Activated naive CD4-positive, alpha-beta T cell treated with anti-CD3 and anti-CD28 coated beads, Interleukin-2, amount 50 U/mL, for 24 hours (primary cell): Measurements from ENCODE around the gene CYP2R1.

ENCODE experiments used
- H3K27ac Mint-ChIP-seq: one replicate; pipeline ENCODE4 v1.8.0; 2021; ENCODE audit warnings: mild to moderate bottlenecking, mixed read lengths
- H3K27me3 Mint-ChIP-seq: one replicate; pipeline ENCODE4 v1.8.0; 2021; ENCODE audit warnings: mixed read lengths
- H3K36me3 Mint-ChIP-seq: one replicate; pipeline ENCODE4 v1.8.0; 2021; ENCODE audit warnings: mixed read lengths
- H3K4me1 Mint-ChIP-seq: one replicate; pipeline ENCODE4 v1.8.0; 2021; ENCODE audit warnings: mixed read lengths
- H3K4me3 Mint-ChIP-seq: one replicate; pipeline ENCODE4 v1.8.0; 2021; ENCODE audit warnings: mild to moderate bottlenecking, mixed read lengths
- H3K9me3 Mint-ChIP-seq: one replicate; pipeline ENCODE4 v1.8.0; 2021; ENCODE audit warnings: mixed read lengths

CYP2R1 gene, protein sequence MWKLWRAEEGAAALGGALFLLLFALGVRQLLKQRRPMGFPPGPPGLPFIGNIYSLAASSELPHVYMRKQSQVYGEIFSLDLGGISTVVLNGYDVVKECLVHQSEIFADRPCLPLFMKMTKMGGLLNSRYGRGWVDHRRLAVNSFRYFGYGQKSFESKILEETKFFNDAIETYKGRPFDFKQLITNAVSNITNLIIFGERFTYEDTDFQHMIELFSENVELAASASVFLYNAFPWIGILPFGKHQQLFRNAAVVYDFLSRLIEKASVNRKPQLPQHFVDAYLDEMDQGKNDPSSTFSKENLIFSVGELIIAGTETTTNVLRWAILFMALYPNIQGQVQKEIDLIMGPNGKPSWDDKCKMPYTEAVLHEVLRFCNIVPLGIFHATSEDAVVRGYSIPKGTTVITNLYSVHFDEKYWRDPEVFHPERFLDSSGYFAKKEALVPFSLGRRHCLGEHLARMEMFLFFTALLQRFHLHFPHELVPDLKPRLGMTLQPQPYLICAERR

DNA sequence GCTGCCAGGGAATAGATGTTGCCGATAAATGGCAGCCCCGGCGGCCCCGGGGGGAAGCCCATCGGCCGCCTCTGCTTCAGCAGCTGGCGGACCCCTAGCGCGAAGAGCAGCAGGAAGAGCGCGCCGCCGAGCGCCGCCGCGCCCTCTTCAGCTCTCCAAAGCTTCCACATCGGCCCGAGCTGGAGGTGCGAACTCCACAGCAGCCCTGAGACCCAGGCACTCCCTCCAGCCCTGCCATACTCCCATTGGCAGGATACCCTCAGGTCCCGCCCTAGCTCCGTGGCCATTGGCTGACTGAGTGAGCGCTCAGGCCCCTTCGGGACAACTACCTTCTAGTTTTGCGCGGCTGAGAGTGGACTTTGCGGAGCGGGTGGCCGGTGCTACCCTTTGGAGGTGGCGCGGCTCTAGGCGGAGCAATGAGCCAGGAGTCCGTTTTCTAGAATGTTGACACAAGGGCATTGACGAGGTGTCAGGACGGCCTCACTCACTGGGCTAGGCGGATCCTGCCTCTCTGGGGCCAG, at the start of gene CYP2R1:
CYP2R1 (minus strand) TSS at position 196 of the 521 bp plus-strand sequence; CDS start at position 170, 26 bp downstream.
- Mint-ChIP-seq H3K27ac (peak within 1 kb of the TSS; percentile 94), H3K9me3 (no peaks in the 10 kb centered on the region), H3K36me3 (peaks cover 3% of the 10 kb centered on the region), H3K4me1 (peaks cover 65% of the 10 kb centered on the region), H3K4me3 (peak within 1 kb of the TSS; percentile 90), H3K27me3 (no peaks in the 10 kb centered on the region)

DNA sequence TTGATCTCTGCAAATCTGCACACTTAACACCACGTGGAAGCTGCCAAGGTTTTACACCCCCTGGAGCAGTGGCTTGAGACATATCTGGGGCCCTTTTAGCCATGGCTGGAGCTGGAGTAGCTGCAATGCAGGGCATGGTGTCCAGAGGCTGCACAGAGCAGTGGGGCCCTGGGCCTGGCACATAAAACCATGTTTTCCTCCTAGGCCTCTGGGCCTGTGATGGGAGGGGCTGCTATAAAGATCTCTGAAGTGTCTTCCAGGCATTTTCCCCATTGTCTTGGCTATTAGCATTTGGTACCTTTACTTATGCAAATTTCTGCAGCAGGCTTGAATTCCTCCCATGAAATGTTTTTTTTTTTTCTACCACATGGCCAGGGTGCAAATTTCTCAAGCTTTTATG, 46.9 kb upstream of the CYP2R1 start:
- Mint-ChIP-seq H3K27ac (no peak overlapping the region), H3K9me3 (no peaks in the 10 kb centered on the region), H3K27me3 (no peaks in the 10 kb centered on the region), H3K4me3 (no peak overlapping the region), H3K4me1 (no peaks in the 10 kb centered on the region), H3K36me3 (peaks cover 8% of the 10 kb centered on the region)

- no peak overlapping the region for H3K27ac Mint-ChIP-seq
- peaks cover 10% of the 10 kb centered on the region for H3K36me3 Mint-ChIP-seq
- H3K27me3 Mint-ChIP-seq, result no peaks in the 10 kb centered on the region
- no peak overlapping the region for H3K4me3 Mint-ChIP-seq
- H3K9me3 Mint-ChIP-seq, result no peaks in the 10 kb centered on the region
- no peaks in the 10 kb centered on the region for H3K4me1 Mint-ChIP-seq
Observed at GRCh38 chr11:14934641-14935351, 42.8 kb upstream of the CYP2R1 start.

DNA sequence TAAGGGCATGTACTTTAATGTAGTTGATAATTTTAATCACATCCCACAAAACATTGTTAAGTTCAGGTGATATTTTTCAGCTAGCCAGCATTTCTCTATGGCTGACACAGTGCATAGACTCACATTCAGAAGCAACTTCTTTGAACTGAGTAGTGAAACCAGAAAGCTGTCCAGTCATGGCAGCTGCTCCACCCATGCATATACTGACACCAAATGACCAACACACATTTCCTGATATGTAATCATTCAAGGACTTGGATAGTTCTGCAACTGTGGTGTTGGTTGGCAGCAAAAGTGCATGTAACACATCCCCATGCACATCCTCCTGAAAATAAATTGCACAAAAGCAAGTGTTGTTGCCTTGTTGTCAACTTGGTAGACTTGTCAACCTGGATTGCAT, 40.4 kb upstream of the CYP2R1 start:
- H3K36me3 Mint-ChIP-seq, result peaks cover 15% of the 10 kb centered on the region
- H3K27ac Mint-ChIP-seq, result no peak overlapping the region
- no peak overlapping the region for H3K4me3 Mint-ChIP-seq
- no peaks in the 10 kb centered on the region for H3K27me3 Mint-ChIP-seq
- H3K4me1 Mint-ChIP-seq, result no peaks in the 10 kb centered on the region
- no peaks in the 10 kb centered on the region for H3K9me3 Mint-ChIP-seq

GRCh38 chr11:14930369-14930768, 38.3 kb upstream of the CYP2R1 start:
- H3K4me3 Mint-ChIP-seq, result no peak overlapping the region
- no peaks in the 10 kb centered on the region for H3K27me3 Mint-ChIP-seq
- no peak overlapping the region for H3K27ac Mint-ChIP-seq
- peaks cover 19% of the 10 kb centered on the region for H3K36me3 Mint-ChIP-seq
- H3K9me3 Mint-ChIP-seq, result no peaks in the 10 kb centered on the region
- no peaks in the 10 kb centered on the region for H3K4me1 Mint-ChIP-seq

- Mint-ChIP-seq H3K27me3 (no peaks in the 10 kb centered on the region), H3K9me3 (no peaks in the 10 kb centered on the region), H3K36me3 (peaks cover 19% of the 10 kb centered on the region), H3K4me1 (no peaks in the 10 kb centered on the region), H3K27ac (no peak overlapping the region), H3K4me3 (no peak overlapping the region)
Observed at GRCh38 chr11:14927146-14927545, 35.1 kb upstream of the CYP2R1 start.

- no peaks in the 10 kb centered on the region for H3K27me3 Mint-ChIP-seq
- H3K9me3 Mint-ChIP-seq, result no peaks in the 10 kb centered on the region
- H3K4me1 Mint-ChIP-seq, result no peaks in the 10 kb centered on the region
- H3K36me3 Mint-ChIP-seq, result peaks cover 15% of the 10 kb centered on the region
- no peak overlapping the region for H3K4me3 Mint-ChIP-seq
- H3K27ac Mint-ChIP-seq, result no peak overlapping the region
Observed at GRCh38 chr11:14924318-14924717, 32.3 kb upstream of the CYP2R1 start.

GRCh38 chr11:14916403-14916802, 24.4 kb upstream of the CYP2R1 start:
- H3K36me3 Mint-ChIP-seq, result peaks cover 10% of the 10 kb centered on the region
- peaks cover 4% of the 10 kb centered on the region for H3K9me3 Mint-ChIP-seq
- H3K4me1 Mint-ChIP-seq, result no peaks in the 10 kb centered on the region
- no peak overlapping the region for H3K27ac Mint-ChIP-seq
- no peaks in the 10 kb centered on the region for H3K27me3 Mint-ChIP-seq
- no peak overlapping the region for H3K4me3 Mint-ChIP-seq

DNA sequence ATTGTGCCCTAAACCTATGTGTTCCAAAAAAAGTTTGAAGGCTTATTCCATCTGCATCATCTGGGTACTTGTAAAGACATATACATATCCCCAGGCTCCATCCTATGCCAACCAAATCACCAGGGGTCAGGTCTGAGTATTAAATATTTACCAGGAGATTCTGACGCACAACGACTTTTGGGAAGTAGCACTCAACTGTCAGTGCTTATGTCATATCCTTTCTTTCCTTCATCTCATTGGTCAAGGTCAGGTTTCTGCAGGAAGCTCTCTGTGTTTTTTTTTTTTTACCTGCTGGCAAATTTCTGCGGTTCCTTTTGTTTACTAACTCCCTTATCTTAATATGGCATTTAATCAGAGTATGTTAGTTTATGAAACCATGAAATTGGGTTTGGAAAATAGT, 22.5 kb upstream of the CYP2R1 start:
- Mint-ChIP-seq H3K4me3 (no peak overlapping the region), H3K27ac (no peak overlapping the region), H3K36me3 (peaks cover 10% of the 10 kb centered on the region), H3K9me3 (peaks cover 4% of the 10 kb centered on the region), H3K27me3 (no peaks in the 10 kb centered on the region), H3K4me1 (no peaks in the 10 kb centered on the region)

DNA sequence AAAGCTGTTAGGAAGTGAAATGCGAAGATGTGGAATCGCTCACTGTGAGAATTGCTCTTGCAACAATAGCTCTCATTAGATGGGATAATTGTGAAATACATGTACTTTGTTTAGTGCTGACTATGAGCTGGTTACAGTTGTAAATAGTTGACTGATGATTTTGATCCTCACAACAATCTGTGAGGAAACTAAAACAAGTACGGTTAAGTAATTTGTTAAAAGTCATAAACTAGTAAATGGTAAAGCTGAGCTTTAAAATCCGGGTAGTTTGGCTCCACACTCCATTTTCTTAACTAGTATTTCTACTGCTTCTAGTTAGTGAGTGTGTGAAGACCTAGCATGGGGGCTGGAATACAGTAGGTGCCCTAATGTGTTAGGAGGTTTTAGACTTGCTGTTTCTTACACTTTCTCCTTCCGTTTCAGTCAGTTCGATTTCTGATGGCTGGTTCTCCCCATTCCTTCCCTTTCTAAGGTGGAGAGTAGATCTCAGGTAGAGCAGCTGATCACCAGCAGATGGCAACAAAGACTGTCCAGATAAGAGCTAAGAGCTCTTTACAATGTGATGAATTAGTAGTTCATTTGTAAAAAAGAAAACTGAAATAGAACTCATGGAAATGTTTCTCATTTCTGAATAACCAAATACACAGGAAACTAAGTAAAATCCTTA, 16.3 kb upstream of the CYP2R1 start:
- Mint-ChIP-seq H3K27me3 (no peaks in the 10 kb centered on the region), H3K4me3 (no peak overlapping the region), H3K27ac (peak overlapping the region; percentile 78), H3K4me1 (peaks cover 50% of the 10 kb centered on the region), H3K36me3 (no peaks in the 10 kb centered on the region), H3K9me3 (no peaks in the 10 kb centered on the region)

GRCh38 chr11:14907411-14908213, 15.6 kb upstream of the CYP2R1 start:
- H3K4me1 Mint-ChIP-seq, result peaks cover 50% of the 10 kb centered on the region
- H3K4me3 Mint-ChIP-seq, result no peak overlapping the region
- H3K36me3 Mint-ChIP-seq, result no peaks in the 10 kb centered on the region
- H3K27ac Mint-ChIP-seq, result peak overlapping the region; percentile 76
- no peaks in the 10 kb centered on the region for H3K9me3 Mint-ChIP-seq
- H3K27me3 Mint-ChIP-seq, result no peaks in the 10 kb centered on the region

- Mint-ChIP-seq H3K4me3 (no peak overlapping the region), H3K27ac (no peak overlapping the region), H3K4me1 (peaks cover 50% of the 10 kb centered on the region), H3K27me3 (no peaks in the 10 kb centered on the region), H3K9me3 (no peaks in the 10 kb centered on the region), H3K36me3 (no peaks in the 10 kb centered on the region)
Observed at GRCh38 chr11:14906993-14907392, 15.0 kb upstream of the CYP2R1 start.

DNA sequence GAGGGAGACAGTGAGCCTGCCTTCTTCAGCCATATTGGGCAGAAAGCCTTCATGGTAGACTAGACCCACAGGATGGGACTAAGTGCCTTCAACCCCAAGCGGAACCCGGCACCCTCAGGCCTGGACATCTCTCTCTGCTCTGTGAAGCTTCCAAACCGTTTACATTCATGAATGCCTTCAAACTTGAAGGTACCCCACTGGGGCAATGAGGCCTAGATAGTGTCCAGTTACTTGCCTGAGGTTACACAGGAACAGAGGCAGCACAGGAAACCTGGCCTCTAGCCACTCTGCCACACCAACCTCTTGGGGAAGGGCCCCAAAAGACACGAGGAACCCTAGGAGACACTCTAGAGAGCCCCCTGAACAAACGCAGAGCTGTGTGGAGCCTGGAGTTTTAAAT, 14.5 kb upstream of the CYP2R1 start:
- Mint-ChIP-seq H3K27me3 (no peaks in the 10 kb centered on the region), H3K36me3 (no peaks in the 10 kb centered on the region), H3K27ac (no peak overlapping the region), H3K4me1 (peaks cover 50% of the 10 kb centered on the region), H3K9me3 (no peaks in the 10 kb centered on the region), H3K4me3 (peak overlapping the region; percentile 45)

DNA sequence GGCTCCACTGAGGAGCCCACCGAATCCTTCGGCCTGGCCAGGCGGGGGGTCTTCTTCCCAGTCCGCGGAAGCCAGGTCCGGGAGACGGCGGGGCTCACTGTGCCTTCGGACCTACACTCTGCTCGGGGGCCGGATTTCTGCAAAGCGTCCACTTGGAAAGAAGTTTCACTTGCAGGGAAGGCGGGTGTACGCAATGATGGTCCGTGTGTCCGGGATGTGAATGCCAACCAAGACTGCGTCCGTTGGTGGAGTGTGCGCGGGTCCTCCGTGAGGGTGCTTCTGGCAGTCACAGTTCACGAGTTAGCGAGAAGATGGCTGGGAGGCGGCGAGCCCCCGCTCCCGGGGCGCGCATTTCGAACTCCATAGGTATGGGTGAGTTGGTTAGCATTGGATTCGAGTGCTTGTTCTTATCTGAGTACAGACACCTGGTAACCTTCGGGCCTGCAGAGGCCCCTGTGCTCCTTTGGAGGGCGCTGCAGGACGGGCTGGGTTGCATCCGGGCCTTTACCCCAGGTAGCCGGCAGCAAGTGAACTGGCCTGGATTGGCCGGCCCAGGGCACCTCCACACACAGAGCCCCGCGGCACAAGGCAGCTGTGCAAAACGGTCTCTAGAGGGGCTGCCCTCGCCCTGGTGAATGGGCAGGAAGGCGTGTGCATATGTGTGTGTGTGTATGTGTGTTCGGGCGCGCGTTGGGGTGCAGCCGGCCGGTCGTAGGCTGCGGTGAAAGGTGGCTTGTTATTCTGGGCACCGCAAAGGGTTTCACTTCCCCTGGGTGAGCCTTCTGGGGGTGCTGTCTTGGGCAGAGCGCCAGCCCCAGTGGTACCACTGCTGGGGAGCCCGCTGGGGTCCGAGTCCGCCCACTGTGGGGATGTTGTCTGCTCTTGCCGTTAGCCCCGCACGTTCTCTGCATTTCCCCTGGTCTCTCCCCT, 13.3 kb upstream of the CYP2R1 start:
- peaks cover 50% of the 10 kb centered on the region for H3K4me1 Mint-ChIP-seq

More for the DNA sequence above, 13.3 kb upstream of the CYP2R1 start:
- Mint-ChIP-seq H3K27ac (peak overlapping the region; percentile 89), H3K36me3 (no peaks in the 10 kb centered on the region), H3K9me3 (no peaks in the 10 kb centered on the region), H3K4me3 (peak overlapping the region; percentile 90), H3K27me3 (no peaks in the 10 kb centered on the region)
